Uterus (tissue), 4 donors: ENCODE data around the gene CHAF1A. TPM values are rescaled to one million over a fixed set of nuclear protein-coding genes. Genes with fewer than 3 reads are reported as not detected.

ENCODE experiments used
- DNase-seq, 2 donors: peaks; one replicate each; pipeline ENCODE4 v3.0.0-alpha.2; 2019 to 2020
- H3K27ac ChIP-seq, 2 donors: fragments of 200-600 bp; sonication (generic); 1 replicate in 1 of 2; 2 replicates in 1 of 2; pipeline ENCODE4 v1.5.1; 2016 to 2018
- H3K27me3 ChIP-seq, 2 donors: fragments of 200-600 bp; sonication (generic); one replicate each; pipeline ENCODE4 v1.5.1; 2018 to 2019; ENCODE audit warnings: control low read depth in 1 of 2
- H3K36me3 ChIP-seq, 2 donors: fragments of 200-600 bp; sonication (generic); one replicate each; pipeline ENCODE4 v1.5.1; 2019; ENCODE audit warnings: control low read depth in 1 of 2
- H3K4me1 ChIP-seq, 2 donors: fragments of 200-600 bp; sonication (generic); one replicate each; pipeline ENCODE4 v1.5.1; 2018 to 2019; ENCODE audit warnings: control low read depth in 1 of 2
- H3K4me3 ChIP-seq, 2 donors: fragments of 200-600 bp; sonication (generic); 1 replicate in 1 of 2; 2 replicates in 1 of 2; pipeline ENCODE4 v1.5.1; 2018 to 2019; ENCODE audit warnings: mild to moderate bottlenecking in 1 of 2
- H3K9me3 ChIP-seq, 2 donors: fragments of 200-600 bp; sonication (generic); one replicate each; pipeline ENCODE4 v1.5.1; 2019; ENCODE audit warnings: control low read depth in 1 of 2
- POLR2A ChIP-seq, 2 donors: fragments of 450-650 bp; IDR thresholded peaks; one replicate each; pipeline ENCODE4 v1.6.1; 2016; ENCODE audit warnings: antibody characterized with exemption in 2 of 2, mild to moderate bottlenecking in 1 of 2, moderate library complexity in 1 of 2
- intact Hi-C: fragments of 100-400 bp; cut with DNase I; formaldehyde crosslinking; loops from one replicate; pipeline ENCODE4 v1.15.1; 2023; ENCODE audit warnings: low total_unique reads
- total RNA-seq, 4 donors: library from RNA; depleted of rRNA in 3 of 4; stranded (reverse); fragments of >200 nt in 3 of 4; gene quantifications; one replicate each; pipeline versions ENCODE4 v1.1.0 to v1.2.4, GENCODE V29; 2014 to 2023
- TF ChIP-seq, protein P1 (sequence below), 4 experiments: fragments of 200-600 bp in 2 of 4; fragments of 450-650 bp in 2 of 4; sonication (generic) in 2 of 4; IDR thresholded peaks; one replicate each; pipeline ENCODE4 v1.5.1; 2016 to 2019; ENCODE audit warnings: antibody characterized with exemption in 4 of 4, mild to moderate bottlenecking in 2 of 4, moderate library complexity in 1 of 4
- donor health status: DM: yes; HTN: yes; CAD: no.

CHAF1A gene
- total RNA-seq, 4 donors from 2014 or later, result 0.59 to 12.9 (median 8.0) TPM

DNA sequence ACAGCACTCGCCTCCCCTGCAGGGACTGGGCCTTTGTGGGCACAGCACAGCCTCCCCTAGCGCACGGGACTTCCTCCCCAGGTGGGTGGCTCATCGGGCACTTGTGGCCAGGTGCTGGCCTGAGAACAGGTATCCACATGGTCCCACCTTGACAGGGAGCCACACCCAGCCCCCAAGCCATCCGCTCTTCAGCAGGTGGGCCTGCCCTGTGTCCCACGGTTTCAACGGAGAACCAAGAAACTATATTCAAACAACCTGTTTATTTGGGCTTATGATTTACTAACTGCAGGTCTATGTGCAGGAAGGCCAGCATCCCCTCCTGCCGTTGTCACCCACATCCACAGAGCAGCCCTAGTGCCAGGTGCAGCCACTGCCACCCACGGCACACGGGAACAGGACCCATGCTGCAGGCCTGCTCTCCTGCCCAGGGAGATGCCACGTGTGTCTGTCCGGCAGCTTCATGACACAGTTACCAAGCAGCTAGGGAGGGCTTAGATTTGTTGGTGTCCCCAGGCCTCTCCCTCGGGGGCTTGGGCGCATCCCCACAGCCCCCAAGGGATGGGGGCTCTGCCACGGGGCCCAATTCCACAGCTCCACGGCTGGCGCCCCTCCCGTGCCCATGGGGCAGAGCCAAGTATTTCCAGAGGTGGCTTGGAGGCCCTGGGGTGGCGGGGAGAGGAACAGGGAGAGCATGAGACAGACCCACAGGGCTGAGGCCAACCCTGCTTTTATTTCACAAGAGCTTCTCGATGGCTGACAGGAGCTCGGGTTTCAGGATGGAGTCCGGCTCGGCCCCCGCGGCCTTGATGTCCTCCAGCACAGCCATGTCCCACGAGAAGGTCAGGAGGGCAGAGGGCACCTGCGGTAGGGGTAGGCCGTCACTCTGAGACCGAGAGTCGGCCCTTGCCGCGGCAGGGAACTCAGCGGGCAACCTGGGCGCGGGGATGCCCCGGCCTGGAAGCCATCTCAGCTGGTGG lies 42.6 kb downstream of the CHAF1A start:
- Histone ChIP-seq H3K27ac (no peak overlapping the region), H3K9me3 (no peaks in the 10 kb centered on the region), H3K36me3 (no peaks in the 10 kb centered on the region), H3K4me3 (no peak overlapping the region), H3K4me1 (no peaks in the 10 kb centered on the region), H3K27me3 (no peaks in the 10 kb centered on the region)
- no peak for DNase-seq
- TF ChIP-seq POLR2A (IDR thresholded peaks at IDR 0.05), result no peak
- TF ChIP-seq, protein P1, sequence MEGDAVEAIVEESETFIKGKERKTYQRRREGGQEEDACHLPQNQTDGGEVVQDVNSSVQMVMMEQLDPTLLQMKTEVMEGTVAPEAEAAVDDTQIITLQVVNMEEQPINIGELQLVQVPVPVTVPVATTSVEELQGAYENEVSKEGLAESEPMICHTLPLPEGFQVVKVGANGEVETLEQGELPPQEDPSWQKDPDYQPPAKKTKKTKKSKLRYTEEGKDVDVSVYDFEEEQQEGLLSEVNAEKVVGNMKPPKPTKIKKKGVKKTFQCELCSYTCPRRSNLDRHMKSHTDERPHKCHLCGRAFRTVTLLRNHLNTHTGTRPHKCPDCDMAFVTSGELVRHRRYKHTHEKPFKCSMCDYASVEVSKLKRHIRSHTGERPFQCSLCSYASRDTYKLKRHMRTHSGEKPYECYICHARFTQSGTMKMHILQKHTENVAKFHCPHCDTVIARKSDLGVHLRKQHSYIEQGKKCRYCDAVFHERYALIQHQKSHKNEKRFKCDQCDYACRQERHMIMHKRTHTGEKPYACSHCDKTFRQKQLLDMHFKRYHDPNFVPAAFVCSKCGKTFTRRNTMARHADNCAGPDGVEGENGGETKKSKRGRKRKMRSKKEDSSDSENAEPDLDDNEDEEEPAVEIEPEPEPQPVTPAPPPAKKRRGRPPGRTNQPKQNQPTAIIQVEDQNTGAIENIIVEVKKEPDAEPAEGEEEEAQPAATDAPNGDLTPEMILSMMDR (IDR thresholded peaks at IDR 0.05), result no peak
- intact Hi-C loops, result no loop called here

DNA sequence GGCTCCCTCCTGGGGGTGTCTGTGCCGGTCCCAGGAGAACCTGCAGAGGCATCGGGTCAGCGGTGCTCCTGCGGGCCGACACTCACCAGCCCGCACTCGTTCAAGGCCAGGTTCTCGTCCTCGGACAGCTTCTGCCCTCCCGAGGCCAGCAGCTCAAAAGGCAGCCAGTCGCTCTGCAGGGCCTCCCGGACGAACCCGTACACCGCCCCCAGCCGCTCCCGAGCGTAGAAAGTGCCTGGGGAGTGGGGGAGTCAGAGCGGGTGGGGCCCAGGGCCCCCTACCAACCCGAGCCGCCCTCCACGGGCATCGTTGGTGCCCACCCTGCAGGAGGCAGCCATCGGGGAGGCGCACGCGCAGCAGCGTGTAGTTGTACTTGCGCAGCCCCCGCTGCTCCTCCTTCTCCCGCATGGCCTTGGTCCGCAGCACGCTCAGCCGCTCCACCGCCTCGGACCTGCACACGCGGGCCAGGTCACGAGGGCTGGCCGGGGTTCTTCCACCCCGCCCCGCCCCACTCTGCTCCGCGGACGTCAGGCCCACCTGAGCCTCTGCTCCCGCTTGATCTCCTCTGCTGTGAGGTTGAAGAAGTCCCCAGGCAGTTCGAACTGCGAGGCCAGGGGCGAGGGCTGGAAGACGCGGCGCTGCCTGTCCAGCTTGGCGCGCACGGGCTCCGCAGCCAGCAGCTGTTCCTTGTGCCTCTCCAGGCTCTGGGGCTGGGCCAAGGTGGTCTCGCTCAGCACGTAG lies 43.7 kb downstream of the CHAF1A start:
- no peak for TF ChIP-seq POLR2A (IDR thresholded peaks at IDR 0.05)
- TF ChIP-seq, protein P1 (IDR thresholded peaks at IDR 0.05), result no peak
- no peak for DNase-seq
- H3K27ac ChIP-seq, result no peak overlapping the region

DNA sequence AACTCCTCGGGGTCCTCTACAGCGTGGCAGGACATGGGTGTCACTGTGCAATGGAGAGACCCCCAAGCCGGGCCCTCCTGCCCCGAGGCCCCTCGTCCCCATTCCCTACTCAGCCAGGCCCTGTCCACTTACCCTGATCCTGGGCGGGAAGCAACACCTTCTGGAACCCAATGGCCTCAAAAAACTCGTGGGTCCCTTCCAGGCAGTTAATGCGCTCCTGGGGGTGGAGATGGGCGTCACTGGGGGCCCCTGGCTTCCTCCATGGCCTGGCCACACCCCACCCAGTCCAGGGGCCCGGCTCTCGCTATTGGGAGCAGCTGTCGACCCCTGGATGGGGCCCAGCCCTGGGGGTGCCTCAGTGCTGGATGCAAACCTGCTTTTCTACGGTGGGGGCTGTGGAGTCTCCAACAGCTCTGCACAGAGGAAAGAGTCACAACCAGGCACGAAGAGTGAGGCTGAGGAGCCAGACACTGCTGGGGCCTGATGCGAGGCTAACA lies 44.3 kb downstream of the CHAF1A start:
- no peaks in the 10 kb centered on the region for H3K4me1 ChIP-seq
- no peak overlapping the region for H3K4me3 ChIP-seq
- H3K27me3 ChIP-seq, result no peaks in the 10 kb centered on the region
- H3K27ac ChIP-seq, result no peak overlapping the region
- no peak for DNase-seq
- intact Hi-C loops, result no loop called here
- no peaks in the 10 kb centered on the region for H3K9me3 ChIP-seq
- no peaks in the 10 kb centered on the region for H3K36me3 ChIP-seq
- no peak for TF ChIP-seq POLR2A (IDR thresholded peaks at IDR 0.05)
- TF ChIP-seq, protein P1 (IDR thresholded peaks at IDR 0.05), result no peak

More for the DNA sequence above, 43.7 kb downstream of the CHAF1A start:
- intact Hi-C loops, result no loop called here
- H3K4me3 ChIP-seq, result no peak overlapping the region
- no peaks in the 10 kb centered on the region for H3K27me3 ChIP-seq
- no peaks in the 10 kb centered on the region for H3K36me3 ChIP-seq
- H3K4me1 ChIP-seq, result no peaks in the 10 kb centered on the region
- H3K9me3 ChIP-seq, result no peaks in the 10 kb centered on the region

DNA sequence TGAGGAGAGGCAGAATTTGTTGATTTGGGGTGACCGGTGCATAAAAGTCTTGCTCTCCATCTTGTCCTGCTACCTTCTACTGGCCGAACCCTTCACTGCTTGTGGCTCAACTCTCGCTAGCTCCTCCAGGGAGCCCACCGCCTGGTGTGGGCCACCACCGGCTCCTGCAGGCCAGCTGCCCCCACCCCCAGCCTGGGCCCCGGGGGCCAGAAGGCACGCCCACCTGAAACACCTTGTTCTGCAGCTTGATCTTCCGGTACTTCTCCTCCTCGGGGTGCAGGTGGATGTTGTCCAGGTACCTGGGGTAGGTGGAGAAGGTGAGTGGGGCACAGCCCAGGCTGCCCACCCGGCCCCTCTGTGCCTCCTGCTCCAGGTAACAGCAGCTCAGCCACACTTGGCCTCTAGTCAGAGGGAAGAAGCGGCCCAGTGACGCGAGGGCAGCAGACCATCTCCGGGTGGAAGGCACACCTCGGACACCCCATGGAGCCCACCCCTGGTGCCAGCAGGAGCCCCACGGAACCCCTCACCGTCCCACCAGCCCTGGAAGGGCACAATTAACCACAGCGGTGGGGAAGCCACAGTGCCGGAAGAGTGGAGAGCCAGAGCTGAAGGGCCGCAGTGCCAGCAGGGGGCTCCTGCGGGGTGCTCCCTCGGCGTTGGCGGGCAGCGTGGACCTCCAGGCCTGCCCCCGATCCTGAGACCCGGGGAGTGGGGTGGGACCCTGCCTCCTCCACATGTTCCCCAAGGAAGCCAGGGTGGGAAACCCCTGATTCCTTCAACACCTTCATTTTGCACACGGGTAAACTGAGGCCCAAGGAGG lies 45.1 kb downstream of the CHAF1A start:
- H3K4me1 ChIP-seq, result no peaks in the 10 kb centered on the region
- intact Hi-C loops, result no loop called here
- H3K27me3 ChIP-seq, result no peaks in the 10 kb centered on the region
- H3K27ac ChIP-seq, result no peak overlapping the region
- no peak overlapping the region for H3K4me3 ChIP-seq
- H3K36me3 ChIP-seq, result no peaks in the 10 kb centered on the region
- H3K9me3 ChIP-seq, result no peaks in the 10 kb centered on the region
- TF ChIP-seq, protein P1 (IDR thresholded peaks at IDR 0.05), result no peak
- TF ChIP-seq POLR2A (IDR thresholded peaks at IDR 0.05), result no peak
- DNase-seq, result no peak
